Parathyroid adenoma (tissue), 2 donors: ENCODE data around the gene VRTN.

Experiments used
- H2AFZ ChIP-seq: fragments of 300-600 bp; sonication (generic); one replicate; pipeline ENCODE4 v1.7.0; 2017; ENCODE audit warnings: antibody characterized with exemption, mild to moderate bottlenecking
- H3K27ac ChIP-seq: fragments of 300-600 bp; sonication (generic); one replicate; pipeline ENCODE4 v1.7.0; 2017
- H3K27me3 ChIP-seq: fragments of 300-600 bp; sonication (generic); one replicate; pipeline ENCODE4 v1.7.0; 2017; ENCODE audit warnings: low read length; ENCODE audit not compliant: control insufficient read depth, insufficient read depth
- H3K36me3 ChIP-seq: fragments of 300-600 bp; sonication (generic); one replicate; pipeline ENCODE4 v1.7.0; 2017; ENCODE audit warnings: low read length; ENCODE audit not compliant: control insufficient read depth, insufficient read depth
- H3K4me1 ChIP-seq: fragments of 300-600 bp; sonication (generic); one replicate; pipeline ENCODE4 v1.7.0; 2017; ENCODE audit warnings: control low read depth
- H3K4me2 ChIP-seq: fragments of 300-600 bp; sonication (generic); one replicate; pipeline ENCODE4 v1.7.0; 2017; ENCODE audit warnings: low read length
- H3K4me3 ChIP-seq: fragments of 300-600 bp; sonication (generic); one replicate; pipeline ENCODE4 v1.7.0; 2017; ENCODE audit warnings: low read depth, low read length
- H3K79me2 ChIP-seq: fragments of 300-600 bp; sonication (generic); one replicate; pipeline ENCODE4 v1.7.0; 2017; ENCODE audit warnings: control low read depth
- H3K9ac ChIP-seq: fragments of 300-600 bp; sonication (generic); one replicate; pipeline ENCODE4 v1.7.0; 2017; ENCODE audit warnings: mild to moderate bottlenecking
- H3K9me3 ChIP-seq: fragments of 300-600 bp; sonication (generic); one replicate; pipeline ENCODE4 v1.7.0; 2017; ENCODE audit warnings: low read length; ENCODE audit not compliant: control insufficient read depth
- TF ChIP-seq, protein P1 (sequence below): fragments of 300-600 bp; sonication (generic); IDR thresholded peaks from one replicate; pipeline ENCODE4 v1.7.0; 2017; ENCODE audit warnings: antibody characterized with exemption, mild to moderate bottlenecking
- donor health status: primary hyperparathyroidism.

Gene VRTN

GRCh38 chr14:74405663-74406062, 57.4 kb downstream of the VRTN start:
- no peak overlapping the region for H2AFZ ChIP-seq
- H3K4me2 ChIP-seq = no peak overlapping the region
- no peaks in the 10 kb centered on the region for H3K79me2 ChIP-seq
- H3K9me3 ChIP-seq = no peaks in the 10 kb centered on the region
- H3K9ac ChIP-seq = no peak overlapping the region
- no peaks in the 10 kb centered on the region for H3K27me3 ChIP-seq
- H3K27ac ChIP-seq = no peak overlapping the region
- TF ChIP-seq, protein P1, sequence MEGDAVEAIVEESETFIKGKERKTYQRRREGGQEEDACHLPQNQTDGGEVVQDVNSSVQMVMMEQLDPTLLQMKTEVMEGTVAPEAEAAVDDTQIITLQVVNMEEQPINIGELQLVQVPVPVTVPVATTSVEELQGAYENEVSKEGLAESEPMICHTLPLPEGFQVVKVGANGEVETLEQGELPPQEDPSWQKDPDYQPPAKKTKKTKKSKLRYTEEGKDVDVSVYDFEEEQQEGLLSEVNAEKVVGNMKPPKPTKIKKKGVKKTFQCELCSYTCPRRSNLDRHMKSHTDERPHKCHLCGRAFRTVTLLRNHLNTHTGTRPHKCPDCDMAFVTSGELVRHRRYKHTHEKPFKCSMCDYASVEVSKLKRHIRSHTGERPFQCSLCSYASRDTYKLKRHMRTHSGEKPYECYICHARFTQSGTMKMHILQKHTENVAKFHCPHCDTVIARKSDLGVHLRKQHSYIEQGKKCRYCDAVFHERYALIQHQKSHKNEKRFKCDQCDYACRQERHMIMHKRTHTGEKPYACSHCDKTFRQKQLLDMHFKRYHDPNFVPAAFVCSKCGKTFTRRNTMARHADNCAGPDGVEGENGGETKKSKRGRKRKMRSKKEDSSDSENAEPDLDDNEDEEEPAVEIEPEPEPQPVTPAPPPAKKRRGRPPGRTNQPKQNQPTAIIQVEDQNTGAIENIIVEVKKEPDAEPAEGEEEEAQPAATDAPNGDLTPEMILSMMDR = no peak
- H3K36me3 ChIP-seq = no peaks in the 10 kb centered on the region
- no peak overlapping the region for H3K4me3 ChIP-seq
- H3K4me1 ChIP-seq = peaks cover 13% of the 10 kb centered on the region

- no peak overlapping the region for H3K4me2 ChIP-seq
- H3K79me2 ChIP-seq = no peaks in the 10 kb centered on the region
- TF ChIP-seq, protein P1 = no peak
- H2AFZ ChIP-seq = no peak overlapping the region
- H3K9ac ChIP-seq = no peak overlapping the region
- no peaks in the 10 kb centered on the region for H3K9me3 ChIP-seq
- H3K27me3 ChIP-seq = no peaks in the 10 kb centered on the region
- H3K4me1 ChIP-seq = peaks cover 1% of the 10 kb centered on the region
- H3K27ac ChIP-seq = no peak overlapping the region
- H3K36me3 ChIP-seq = no peaks in the 10 kb centered on the region
- H3K4me3 ChIP-seq = no peak overlapping the region
Measured at GRCh38 chr14:74407021-74407800, 58.9 kb downstream of the VRTN start.

DNA sequence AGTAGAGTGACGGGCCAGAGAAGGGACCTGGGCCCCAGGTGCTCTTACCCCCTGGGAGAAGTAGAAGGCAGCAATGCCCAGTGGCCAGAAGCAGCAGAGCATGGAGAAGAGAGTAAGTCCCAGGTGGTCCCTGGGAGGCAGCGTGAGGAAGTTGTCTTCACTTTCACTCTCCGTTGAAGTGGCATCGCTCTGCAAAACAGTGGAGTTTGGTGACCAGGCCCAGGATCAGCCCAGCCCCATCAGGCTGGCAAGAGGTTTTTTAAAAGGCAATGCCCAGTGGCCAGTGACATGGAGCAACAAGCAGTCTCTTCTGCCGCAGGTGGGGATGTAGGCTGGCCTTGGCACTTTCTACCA, 59.5 kb downstream of the VRTN start:
- Histone ChIP-seq H3K79me2 (no peaks in the 10 kb centered on the region), H3K27me3 (no peaks in the 10 kb centered on the region), H3K4me3 (no peak overlapping the region), H3K4me2 (no peak overlapping the region), H3K9me3 (no peaks in the 10 kb centered on the region), H3K27ac (no peak overlapping the region), H3K4me1 (no peaks in the 10 kb centered on the region), H3K36me3 (no peaks in the 10 kb centered on the region), H3K9ac (no peak overlapping the region), H2AFZ (no peak overlapping the region)
- TF ChIP-seq, protein P1 = no peak

DNA sequence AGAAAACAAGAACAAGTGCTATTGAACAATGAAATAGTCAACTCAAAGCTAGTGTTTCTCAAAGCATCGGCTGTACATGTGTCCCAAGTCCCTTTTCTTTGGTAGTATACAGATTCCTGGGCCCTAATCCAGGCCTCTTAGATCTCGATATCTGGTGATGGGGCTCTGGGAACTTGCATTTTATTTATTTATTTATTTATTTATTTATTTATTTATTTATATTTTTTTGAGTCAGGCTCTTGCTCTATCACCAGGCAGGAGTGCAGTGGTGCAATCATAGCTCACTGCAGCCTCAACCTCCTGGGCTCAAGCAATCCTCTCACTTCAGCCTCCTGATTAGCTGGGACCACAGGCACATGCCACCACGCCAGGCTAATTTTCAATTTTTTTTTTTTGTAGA, 60.6 kb downstream of the VRTN start:
- H2AFZ ChIP-seq = no peak overlapping the region
- no peaks in the 10 kb centered on the region for H3K36me3 ChIP-seq
- H3K27ac ChIP-seq = no peak overlapping the region
- no peaks in the 10 kb centered on the region for H3K4me1 ChIP-seq
- H3K9ac ChIP-seq = no peak overlapping the region
- H3K27me3 ChIP-seq = no peaks in the 10 kb centered on the region
- H3K9me3 ChIP-seq = no peaks in the 10 kb centered on the region
- H3K79me2 ChIP-seq = no peaks in the 10 kb centered on the region
- H3K4me2 ChIP-seq = no peak overlapping the region
- no peak overlapping the region for H3K4me3 ChIP-seq
- TF ChIP-seq, protein P1 = no peak

GRCh38 chr14:74409441-74409840, 61.2 kb downstream of the VRTN start:
- no peak overlapping the region for H2AFZ ChIP-seq
- H3K36me3 ChIP-seq = no peaks in the 10 kb centered on the region
- no peak overlapping the region for H3K4me3 ChIP-seq
- no peak overlapping the region for H3K9ac ChIP-seq
- no peaks in the 10 kb centered on the region for H3K27me3 ChIP-seq
- no peaks in the 10 kb centered on the region for H3K4me1 ChIP-seq
- H3K4me2 ChIP-seq = no peak overlapping the region
- H3K27ac ChIP-seq = no peak overlapping the region
- no peaks in the 10 kb centered on the region for H3K79me2 ChIP-seq
- H3K9me3 ChIP-seq = no peaks in the 10 kb centered on the region
- TF ChIP-seq, protein P1 = no peak
